ENCODE data around the gene ARSJ.

The ARSJ gene

GRCh38 chr4:113987382-113987941 lies 8.0 kb upstream of the ARSJ start:
- DNase-seq (ENCODE audit: low read depth) = no peak

- no peak for DNase-seq (ENCODE audit: low read depth)
These were observed 2.7 kb upstream of the ARSJ start for GRCh38 chr4:113982181-113982580.

GRCh38 chr4:113981591-113981990 lies 2.1 kb upstream of the ARSJ start:
- DNase-seq (ENCODE audit: low read depth) = no peak

GRCh38 chr4:113979905-113980615 lies 613 bp upstream of the ARSJ start:
- DNase-seq (ENCODE audit: low read depth) = peak; percentile 26

- no peak for DNase-seq (ENCODE audit: low read depth)
These were observed 793 bp downstream of the ARSJ start for GRCh38 chr4:113978561-113979147.

GRCh38 chr4:113978105-113978504 lies 1.3 kb downstream of the ARSJ start:
- no peak for DNase-seq (ENCODE audit: low read depth)

- no peak for DNase-seq (ENCODE audit: low read depth)
These were observed 2.0 kb downstream of the ARSJ start for GRCh38 chr4:113977526-113977855.

GRCh38 chr4:113976741-113977525 lies 2.5 kb downstream of the ARSJ start:
- peak; percentile 24 for DNase-seq (ENCODE audit: low read depth)

- DNase-seq (ENCODE audit: low read depth) = no peak
These were observed 3.9 kb downstream of the ARSJ start for GRCh38 chr4:113975578-113975977.

- no peak for DNase-seq (ENCODE audit: low read depth)
These were observed 5.0 kb downstream of the ARSJ start for GRCh38 chr4:113974467-113974866.

- no peak for DNase-seq (ENCODE audit: low read depth)
These were observed 6.1 kb downstream of the ARSJ start for GRCh38 chr4:113973345-113973744.

GRCh38 chr4:113972781-113973180 lies 6.7 kb downstream of the ARSJ start:
- DNase-seq (ENCODE audit: low read depth) = no peak

GRCh38 chr4:113971706-113972360 lies 7.6 kb downstream of the ARSJ start:
- peak; percentile 77 for DNase-seq (ENCODE audit: low read depth)

- no peak for DNase-seq (ENCODE audit: low read depth)
These were observed 9.6 kb downstream of the ARSJ start for GRCh38 chr4:113969709-113970334.

- no peak for DNase-seq (ENCODE audit: low read depth)
These were observed 11.0 kb downstream of the ARSJ start for GRCh38 chr4:113968473-113968872.

- no peak for DNase-seq (ENCODE audit: low read depth)
These were observed 11.8 kb downstream of the ARSJ start for GRCh38 chr4:113967687-113968086.

- no peak for DNase-seq (ENCODE audit: low read depth)
These were observed 16.7 kb downstream of the ARSJ start for GRCh38 chr4:113962719-113963265.

- no peak for DNase-seq (ENCODE audit: low read depth)
These were observed 17.5 kb downstream of the ARSJ start for GRCh38 chr4:113962016-113962347.

GRCh38 chr4:113960684-113961321 lies 18.6 kb downstream of the ARSJ start:
- no peak for DNase-seq (ENCODE audit: low read depth)

- no peak for DNase-seq (ENCODE audit: low read depth)
These were observed 19.9 kb downstream of the ARSJ start for GRCh38 chr4:113959539-113959937.

All from fibroblast of gingiva (primary cell).